Rectal smooth muscle tissue (tissue), 1 donor: ENCODE measurements around the gene ATF1.
A peak's percentile ranks its signal among the peaks of the same experiment; 100 is the strongest.
"Not testable (repeated sequence)": the region's sequence is repeated elsewhere in the genome, so short reads cannot be mapped to it uniquely, and the experiment has no call there.

Experiments
- H3K27ac ChIP-seq: one replicate; pipeline ENCODE4 v1.7.0; 2013; ENCODE audit warnings: low read depth, low read length, inconsistent platforms
- H3K27me3 ChIP-seq: one replicate; pipeline ENCODE4 v1.7.0; 2013; ENCODE audit warnings: low read length; ENCODE audit not compliant: control insufficient read depth, insufficient read depth
- H3K36me3 ChIP-seq: one replicate; pipeline ENCODE4 v1.7.0; 2013; ENCODE audit warnings: low read length; ENCODE audit not compliant: control insufficient read depth, insufficient read depth
- H3K4me1 ChIP-seq: one replicate; pipeline ENCODE4 v1.7.0; 2013; ENCODE audit warnings: low read length; ENCODE audit not compliant: control insufficient read depth, insufficient read depth
- H3K4me3 ChIP-seq: one replicate; pipeline ENCODE4 v1.7.0; 2013; ENCODE audit warnings: low read length
- H3K9ac ChIP-seq: one replicate; pipeline ENCODE4 v1.7.0; 2013; ENCODE audit warnings: low read length

The ATF1 gene

DNA sequence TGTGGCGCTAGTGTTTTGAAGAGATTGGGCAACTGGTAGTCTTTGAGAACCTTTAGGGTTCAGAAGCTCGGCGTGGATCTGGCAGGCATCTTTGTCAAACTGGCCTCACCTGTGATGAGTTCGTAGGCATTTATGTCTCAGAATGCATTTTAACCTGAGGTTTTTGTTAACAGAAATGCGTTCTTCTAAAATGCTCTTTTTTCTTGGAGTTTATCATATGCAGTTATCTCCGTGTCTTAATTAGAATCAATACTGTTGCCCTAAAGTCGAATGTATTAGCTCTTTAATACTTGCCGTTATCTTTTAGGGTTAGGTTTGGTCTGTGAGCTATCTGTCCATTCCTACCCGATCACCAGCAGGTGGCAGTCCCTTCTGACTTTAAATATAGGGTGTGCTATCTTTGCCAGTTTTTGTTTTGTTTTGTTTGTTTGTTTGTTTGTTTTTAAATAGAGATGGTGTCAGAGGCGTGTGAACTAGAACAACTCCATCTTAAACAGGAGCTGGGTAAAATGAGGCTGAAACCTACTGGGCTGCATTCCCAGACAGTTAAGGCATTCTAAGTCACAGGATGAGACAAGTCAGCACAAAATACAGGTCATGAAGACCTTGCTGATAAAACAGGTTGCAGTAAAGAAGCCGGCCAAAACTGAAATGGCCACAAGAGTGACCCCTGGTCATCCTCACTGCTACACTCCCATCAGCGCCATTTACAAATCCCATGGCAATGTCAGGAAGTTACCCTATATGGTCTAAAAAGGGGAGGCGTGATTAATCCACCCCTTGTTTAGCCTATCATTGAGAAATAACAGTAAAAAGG, 1.4 kb downstream of the ATF1 start:
- H3K9ac ChIP-seq, result peak overlapping the region; percentile 62
- H3K36me3 ChIP-seq, result no peaks in the 10 kb centered on the region
- peak overlapping the region; percentile 99 for H3K27ac ChIP-seq
- peaks cover 5% of the 10 kb centered on the region for H3K4me1 ChIP-seq
- no peaks in the 10 kb centered on the region for H3K27me3 ChIP-seq
- peak overlapping the region; percentile 98 for H3K4me3 ChIP-seq

DNA sequence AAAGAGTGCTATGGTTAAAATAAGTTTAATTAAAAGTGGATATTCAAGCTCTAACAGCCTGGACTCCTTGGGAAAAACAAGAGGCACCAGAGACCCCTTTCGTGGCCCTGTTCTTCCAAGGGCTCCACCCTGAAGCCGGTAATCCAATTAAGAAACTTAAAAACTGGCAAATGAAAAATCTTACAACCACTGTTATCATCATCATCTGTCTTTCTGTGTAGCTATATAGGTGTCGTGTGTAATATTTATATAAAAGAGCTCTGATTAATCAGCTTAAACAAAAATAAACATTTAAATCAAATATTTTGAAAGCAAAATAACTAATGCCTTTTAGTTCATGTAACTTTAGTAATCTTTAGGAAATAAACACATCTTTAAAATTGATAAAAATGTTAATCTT, 4.5 kb downstream of the ATF1 start:
- no peaks in the 10 kb centered on the region for H3K36me3 ChIP-seq
- no peak overlapping the region for H3K9ac ChIP-seq
- no peak overlapping the region for H3K4me3 ChIP-seq
- H3K4me1 ChIP-seq, result peaks cover 3% of the 10 kb centered on the region
- H3K27ac ChIP-seq, result no peak overlapping the region
- H3K27me3 ChIP-seq, result no peaks in the 10 kb centered on the region

DNA sequence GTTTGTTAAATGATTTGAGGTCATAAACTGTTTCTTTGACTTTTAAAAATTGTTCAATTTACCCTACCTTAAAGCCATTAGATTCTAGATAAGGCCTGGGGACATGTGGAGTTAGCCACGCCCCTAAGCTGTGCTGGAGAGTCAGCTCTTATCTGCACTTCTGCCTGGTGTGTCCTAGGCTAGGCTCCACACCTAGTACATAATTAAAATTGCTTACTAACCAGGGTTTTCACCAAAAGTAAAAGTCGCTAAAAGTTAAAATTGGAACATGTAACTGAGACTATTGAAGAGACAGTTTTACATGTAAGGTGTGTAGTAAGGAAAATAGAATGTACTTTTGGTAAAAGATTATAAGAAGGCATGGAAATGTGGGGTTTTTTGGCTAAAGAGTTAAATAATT, 4.9 kb downstream of the ATF1 start:
- not testable (repeated sequence) for H3K36me3 ChIP-seq, H3K4me3 ChIP-seq, H3K9ac ChIP-seq, H3K4me1 ChIP-seq, H3K27ac ChIP-seq, H3K27me3 ChIP-seq

DNA sequence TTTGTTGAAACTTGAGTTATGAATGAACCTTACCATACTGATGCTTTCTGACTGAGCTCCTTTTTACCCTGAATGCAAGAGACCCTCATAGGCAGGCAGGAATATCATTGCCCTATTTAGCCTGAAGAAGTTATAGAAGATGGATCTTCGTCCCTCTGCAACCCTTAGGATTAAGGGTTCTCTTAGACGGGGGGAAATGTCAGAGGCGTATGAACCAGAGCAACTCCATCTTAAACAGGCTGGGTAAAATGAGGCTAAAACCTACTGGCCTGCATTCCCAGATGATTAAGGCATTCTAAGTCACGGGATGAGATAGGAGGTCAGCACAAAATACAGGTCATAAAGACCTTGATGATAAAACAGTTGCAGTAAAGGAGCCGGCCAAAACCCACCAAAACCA, 7.5 kb downstream of the ATF1 start:
- H3K27ac ChIP-seq, result no peak overlapping the region

DNA sequence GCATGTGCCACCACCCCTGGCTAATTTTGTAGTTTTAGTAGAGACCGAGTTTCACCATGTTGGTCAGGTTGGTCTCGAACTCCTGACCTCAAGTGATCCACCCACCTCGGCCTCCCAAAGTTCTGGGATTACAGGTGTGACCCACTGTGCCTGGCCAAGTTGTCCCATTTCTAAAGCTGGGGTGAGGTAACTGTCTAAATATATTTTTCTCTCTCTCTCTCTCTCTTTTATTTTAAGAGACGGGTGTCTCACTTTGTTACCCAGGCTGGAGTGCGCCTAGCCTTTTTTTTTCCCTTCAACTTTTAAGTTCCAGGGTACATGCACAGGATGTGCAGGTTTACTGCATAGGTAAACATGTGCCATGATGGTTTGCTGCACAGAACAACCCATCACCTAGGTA, 8.6 kb downstream of the ATF1 start:
- H3K4me3 ChIP-seq, result no peak overlapping the region
- no peaks in the 10 kb centered on the region for H3K4me1 ChIP-seq
- H3K27me3 ChIP-seq, result no peaks in the 10 kb centered on the region
- H3K9ac ChIP-seq, result no peak overlapping the region
- H3K27ac ChIP-seq, result no peak overlapping the region
- no peaks in the 10 kb centered on the region for H3K36me3 ChIP-seq

More for the DNA sequence above, 7.5 kb downstream of the ATF1 start:
- Histone ChIP-seq H3K36me3 (no peaks in the 10 kb centered on the region), H3K4me1 (no peaks in the 10 kb centered on the region), H3K27me3 (no peaks in the 10 kb centered on the region), H3K9ac (no peak overlapping the region), H3K4me3 (no peak overlapping the region)

DNA sequence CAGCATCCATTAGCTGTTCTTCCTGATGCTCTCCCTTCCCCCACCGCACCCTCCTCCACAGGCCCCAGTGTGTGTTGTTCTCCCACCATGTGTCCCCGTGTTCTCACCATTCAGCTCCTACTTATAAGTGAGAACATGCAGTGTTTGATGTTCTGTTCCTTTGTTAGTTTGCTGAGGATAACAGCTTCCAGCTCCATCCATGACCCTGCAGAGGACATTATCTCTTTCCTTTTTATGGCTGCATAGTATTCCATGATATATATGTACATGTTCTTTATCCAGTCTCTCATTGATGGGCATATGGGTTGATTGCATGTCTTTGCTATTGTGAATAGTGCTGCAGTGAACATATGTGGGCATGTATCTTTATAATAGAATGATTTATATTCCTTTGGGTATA, 9.0 kb downstream of the ATF1 start:
- Histone ChIP-seq H3K27me3 (no peaks in the 10 kb centered on the region), H3K36me3 (no peaks in the 10 kb centered on the region), H3K4me1 (no peaks in the 10 kb centered on the region), H3K9ac (no peak overlapping the region), H3K4me3 (no peak overlapping the region), H3K27ac (no peak overlapping the region)

DNA sequence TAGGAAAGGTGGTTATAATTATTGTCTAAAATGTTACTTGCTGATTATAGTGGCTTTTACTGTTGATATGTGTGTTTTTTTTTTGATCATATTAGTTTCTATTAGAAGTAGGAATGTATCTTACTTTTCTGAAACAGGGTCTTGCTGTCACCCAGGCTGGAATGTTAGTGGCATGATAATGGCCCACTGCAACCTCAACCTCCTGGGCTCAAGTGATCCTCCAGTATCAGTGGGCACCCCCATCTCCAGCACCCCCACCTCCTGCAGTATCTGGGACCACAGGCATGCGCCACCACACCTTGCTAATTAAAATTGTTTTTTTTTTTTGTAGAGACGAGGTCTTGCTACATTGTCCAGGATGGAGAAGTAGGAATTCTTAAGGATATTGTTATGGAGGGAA, 11.3 kb downstream of the ATF1 start:
- Histone ChIP-seq H3K4me3 (no peak overlapping the region), H3K9ac (no peak overlapping the region), H3K36me3 (no peaks in the 10 kb centered on the region), H3K4me1 (no peaks in the 10 kb centered on the region), H3K27ac (no peak overlapping the region), H3K27me3 (no peaks in the 10 kb centered on the region)

DNA sequence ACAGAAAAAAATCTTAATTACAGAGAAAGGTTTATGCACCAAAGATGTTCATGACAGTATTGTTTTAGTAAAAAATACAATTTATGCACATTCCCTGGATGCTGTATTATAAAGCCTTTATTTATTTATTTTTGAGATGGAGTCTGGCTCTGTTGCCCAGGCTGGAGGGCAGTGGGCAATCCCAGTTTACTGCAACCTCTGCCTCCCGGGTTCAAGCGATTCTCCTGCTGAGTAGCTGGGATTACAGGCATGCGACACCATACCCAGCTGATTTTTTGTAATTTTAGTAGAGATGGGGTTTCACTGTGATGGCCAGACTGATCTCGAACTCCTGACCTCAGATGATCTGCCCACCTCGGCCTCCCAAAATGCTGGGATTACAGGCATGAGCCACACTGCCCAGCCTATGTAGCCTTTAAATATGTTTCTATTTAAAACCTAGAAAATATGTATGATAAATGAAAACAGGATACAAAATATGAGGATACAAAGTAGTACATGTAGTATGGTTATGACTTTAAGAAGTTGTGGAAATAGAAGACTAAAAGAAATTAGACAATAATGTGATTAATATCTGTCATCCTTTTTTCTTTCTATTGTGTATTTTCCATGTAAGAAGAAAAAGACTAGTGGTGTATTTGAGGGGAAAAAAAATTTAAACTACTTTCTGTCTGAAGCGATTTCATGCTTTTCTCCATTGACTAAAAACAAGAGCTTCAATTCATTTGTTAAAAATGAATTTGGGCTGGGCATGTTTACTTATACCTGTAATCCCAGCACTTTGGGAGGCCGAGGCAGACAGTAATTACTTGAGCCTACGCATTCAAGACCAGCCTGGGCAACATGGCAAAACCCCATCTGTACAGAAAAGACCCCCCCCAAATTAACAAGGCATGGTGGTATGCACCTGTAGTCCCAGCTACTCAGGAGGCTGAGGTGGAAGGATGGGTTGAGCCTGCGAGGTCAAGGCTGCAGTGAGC, 13.1 kb downstream of the ATF1 start:
- no peaks in the 10 kb centered on the region for H3K4me1 ChIP-seq
- H3K36me3 ChIP-seq, result no peaks in the 10 kb centered on the region
- no peak overlapping the region for H3K9ac ChIP-seq
- no peak overlapping the region for H3K27ac ChIP-seq
- H3K4me3 ChIP-seq, result no peak overlapping the region
- H3K27me3 ChIP-seq, result no peaks in the 10 kb centered on the region

DNA sequence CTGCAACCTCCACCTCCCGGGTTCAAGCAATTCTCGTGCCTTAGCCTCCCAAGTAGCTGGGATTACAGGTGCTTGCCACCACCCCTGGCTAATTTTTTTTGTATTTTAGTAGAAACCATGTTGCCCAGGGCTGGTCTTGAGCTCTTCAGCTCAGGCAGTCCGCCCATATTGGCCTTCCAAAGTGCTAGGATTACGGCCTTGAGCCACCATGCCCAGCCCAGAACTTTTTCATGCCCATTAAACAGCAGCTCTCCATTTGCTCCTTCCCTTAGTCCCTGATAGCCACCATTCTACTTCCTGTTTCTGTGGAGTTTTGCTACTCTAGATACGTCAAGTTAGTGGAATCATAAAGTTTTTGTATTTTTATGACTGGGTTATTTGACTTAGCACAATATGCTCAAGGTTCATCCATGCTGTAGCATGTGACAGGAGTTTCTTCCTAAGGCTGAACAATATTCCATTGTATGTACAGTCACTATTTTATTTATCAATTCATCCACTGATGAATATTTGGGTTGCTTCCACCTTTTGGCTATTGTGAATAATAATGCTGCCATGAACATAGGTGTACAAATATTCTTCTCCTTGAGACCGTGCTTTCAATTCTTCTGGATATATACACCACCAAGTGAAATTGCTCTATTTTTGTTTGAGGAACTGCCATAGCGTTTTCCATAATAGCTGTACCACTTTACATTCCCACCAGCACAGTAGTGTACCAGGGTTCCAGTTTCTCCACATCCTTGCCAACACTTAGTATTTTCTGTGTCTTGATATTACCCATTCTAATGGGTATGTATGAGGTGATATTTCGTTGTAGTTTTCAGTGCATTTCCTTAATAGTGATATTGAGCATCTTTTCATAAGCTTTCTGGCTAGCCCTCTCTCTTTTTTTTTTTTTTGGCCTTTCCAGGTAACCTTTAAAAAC, 15.0 kb downstream of the ATF1 start:
- Histone ChIP-seq H3K4me1 (no peaks in the 10 kb centered on the region), H3K27me3 (no peaks in the 10 kb centered on the region), H3K36me3 (no peaks in the 10 kb centered on the region), H3K27ac (no peak overlapping the region), H3K4me3 (peak overlapping the region; percentile 15), H3K9ac (no peak overlapping the region)

DNA sequence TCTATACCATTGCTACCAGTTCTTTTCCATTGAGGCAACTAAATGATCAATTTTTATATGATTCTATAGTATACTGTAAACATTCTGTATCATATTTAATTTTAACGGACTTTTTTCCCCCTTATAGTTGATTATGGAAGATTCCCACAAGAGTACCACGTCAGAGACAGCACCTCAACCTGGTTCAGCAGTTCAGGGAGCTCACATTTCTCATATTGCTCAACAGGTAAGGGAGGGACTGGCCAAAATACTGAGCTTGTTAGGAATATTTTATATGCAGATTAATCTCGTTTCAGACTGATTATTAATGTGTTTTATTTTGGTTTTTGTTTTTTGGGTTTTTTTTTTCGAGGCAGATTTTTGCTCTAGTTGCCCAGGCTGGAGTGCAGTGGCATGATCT, 16.1 kb downstream of the ATF1 start:
- Histone ChIP-seq H3K4me1 (no peaks in the 10 kb centered on the region), H3K27ac (no peak overlapping the region), H3K9ac (no peak overlapping the region), H3K4me3 (no peak overlapping the region), H3K27me3 (no peaks in the 10 kb centered on the region), H3K36me3 (no peaks in the 10 kb centered on the region)

DNA sequence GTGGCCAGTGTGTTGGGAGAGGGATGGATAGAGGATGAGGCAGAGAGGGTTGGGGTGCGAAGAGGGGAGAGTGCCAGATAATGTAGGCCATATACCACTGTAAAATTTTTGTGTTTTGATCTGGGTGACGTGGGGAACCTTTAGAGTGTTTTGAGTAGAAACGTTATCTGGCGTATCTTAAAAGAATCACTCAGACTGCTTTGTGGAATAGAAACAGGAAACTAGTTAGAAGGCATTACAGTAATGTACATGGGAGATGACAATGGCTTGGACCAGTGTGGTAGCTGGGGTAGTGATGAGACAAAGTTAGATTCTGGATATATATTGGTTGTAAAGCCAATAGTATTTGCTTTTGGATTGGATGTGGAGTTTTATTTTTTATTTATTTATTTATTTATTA, 20.6 kb downstream of the ATF1 start:
- no peaks in the 10 kb centered on the region for H3K4me1 ChIP-seq
- no peaks in the 10 kb centered on the region for H3K27me3 ChIP-seq
- peaks cover 3% of the 10 kb centered on the region for H3K36me3 ChIP-seq
- H3K4me3 ChIP-seq, result no peak overlapping the region
- no peak overlapping the region for H3K27ac ChIP-seq
- no peak overlapping the region for H3K9ac ChIP-seq
